Metanephros (tissue), 1 donor: ENCODE results near the gene TRIL. TPM values are rescaled to one million over a fixed set of nuclear protein-coding genes. Genes with fewer than 3 reads are reported as not detected.

ENCODE experiments used
- total RNA-seq: library from RNA; depleted of rRNA; stranded (reverse); fragments of >200 nt; gene quantifications from one replicate; pipeline ENCODE4 v1.2.3, GENCODE V29; 2014

TRIL gene, protein sequence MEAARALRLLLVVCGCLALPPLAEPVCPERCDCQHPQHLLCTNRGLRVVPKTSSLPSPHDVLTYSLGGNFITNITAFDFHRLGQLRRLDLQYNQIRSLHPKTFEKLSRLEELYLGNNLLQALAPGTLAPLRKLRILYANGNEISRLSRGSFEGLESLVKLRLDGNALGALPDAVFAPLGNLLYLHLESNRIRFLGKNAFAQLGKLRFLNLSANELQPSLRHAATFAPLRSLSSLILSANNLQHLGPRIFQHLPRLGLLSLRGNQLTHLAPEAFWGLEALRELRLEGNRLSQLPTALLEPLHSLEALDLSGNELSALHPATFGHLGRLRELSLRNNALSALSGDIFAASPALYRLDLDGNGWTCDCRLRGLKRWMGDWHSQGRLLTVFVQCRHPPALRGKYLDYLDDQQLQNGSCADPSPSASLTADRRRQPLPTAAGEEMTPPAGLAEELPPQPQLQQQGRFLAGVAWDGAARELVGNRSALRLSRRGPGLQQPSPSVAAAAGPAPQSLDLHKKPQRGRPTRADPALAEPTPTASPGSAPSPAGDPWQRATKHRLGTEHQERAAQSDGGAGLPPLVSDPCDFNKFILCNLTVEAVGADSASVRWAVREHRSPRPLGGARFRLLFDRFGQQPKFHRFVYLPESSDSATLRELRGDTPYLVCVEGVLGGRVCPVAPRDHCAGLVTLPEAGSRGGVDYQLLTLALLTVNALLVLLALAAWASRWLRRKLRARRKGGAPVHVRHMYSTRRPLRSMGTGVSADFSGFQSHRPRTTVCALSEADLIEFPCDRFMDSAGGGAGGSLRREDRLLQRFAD
- total RNA-seq: 110 TPM

DNA sequence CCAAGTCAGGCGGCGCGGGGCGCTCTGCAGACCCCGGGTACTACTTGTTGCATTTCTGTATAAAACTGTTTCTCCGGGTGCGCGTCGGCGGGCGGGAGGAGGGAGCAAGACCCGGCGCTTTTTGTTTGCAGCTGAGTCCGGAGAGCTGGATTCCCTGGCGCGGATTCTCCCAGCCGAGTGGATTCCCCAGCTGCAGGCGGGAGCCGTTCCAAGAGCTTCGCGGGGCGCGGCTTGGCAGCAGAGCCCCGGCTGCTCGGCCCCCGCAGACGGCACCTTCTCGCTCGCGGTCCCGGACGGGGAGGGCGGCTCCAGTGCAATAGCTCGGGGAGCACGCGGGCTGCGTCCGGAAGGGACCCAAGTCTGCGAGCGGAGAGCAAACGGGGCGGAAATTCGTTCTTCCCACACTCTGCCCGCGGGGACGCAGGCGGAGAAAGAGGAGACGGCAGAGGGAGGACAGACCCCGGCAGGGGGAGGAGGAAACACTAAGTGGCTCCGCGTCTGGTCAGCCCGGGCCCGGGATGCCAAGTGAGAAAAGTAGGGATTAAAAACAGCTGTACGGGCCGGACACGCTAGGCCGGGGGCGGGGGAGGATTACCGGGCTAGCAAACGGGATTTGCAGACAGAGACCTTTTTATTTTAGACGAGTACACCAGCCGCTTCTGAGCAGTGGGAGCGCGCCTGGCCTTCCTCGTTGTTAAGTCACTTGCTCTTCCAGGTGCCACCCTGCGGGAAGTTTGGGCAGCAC lies at the start of gene TRIL:
TSS of gene TRIL (minus strand) at position 96 of the 745 bp plus-strand sequence. CDS start 284 bp downstream, outside the sequence.

Other genes starting within 250 kb of the TRIL start
- 45.8 TPM for gene CPVL, start 188.2 kb upstream of the TRIL start, total RNA-seq
- gene CHN2, start 236.4 kb upstream of the TRIL start, total RNA-seq: 13.4 TPM